ENCODE data around the gene MAP3K4.

The MAP3K4 gene

GRCh38 chr6:161003336-161003735, 11.8 kb downstream of the MAP3K4 start:
- no peak for DNase-seq (ENCODE audit: low read depth in 2 of 2)

GRCh38 chr6:161008245-161008644, 16.7 kb downstream of the MAP3K4 start:
- no peak for DNase-seq (ENCODE audit: low read depth in 2 of 2)

GRCh38 chr6:161009991-161010390, 18.4 kb downstream of the MAP3K4 start:
- DNase-seq (ENCODE audit: low read depth in 2 of 2): no peak

- no peak for DNase-seq (ENCODE audit: low read depth in 2 of 2)
These were observed 18.8 kb downstream of the MAP3K4 start for GRCh38 chr6:161010418-161010817.

- DNase-seq (ENCODE audit: low read depth in 2 of 2): no peak
These were observed 20.2 kb downstream of the MAP3K4 start for GRCh38 chr6:161011492-161012480.

- DNase-seq (ENCODE audit: low read depth in 2 of 2): no peak
These were observed 22.1 kb downstream of the MAP3K4 start for GRCh38 chr6:161013695-161014094.

- DNase-seq (ENCODE audit: low read depth in 2 of 2): no peak
These were observed 26.4 kb downstream of the MAP3K4 start for GRCh38 chr6:161017766-161018564.

- no peak for DNase-seq (ENCODE audit: low read depth in 2 of 2)
These were observed 27.8 kb downstream of the MAP3K4 start for GRCh38 chr6:161019324-161019839.

- DNase-seq (ENCODE audit: low read depth in 2 of 2): no peak
These were observed 30.0 kb downstream of the MAP3K4 start for GRCh38 chr6:161021543-161021942.

- no peak for DNase-seq (ENCODE audit: low read depth in 2 of 2)
These were observed 30.6 kb downstream of the MAP3K4 start for GRCh38 chr6:161021998-161022743.

- DNase-seq (ENCODE audit: low read depth in 2 of 2): no peak
These were observed 31.7 kb downstream of the MAP3K4 start for GRCh38 chr6:161023316-161023715.

GRCh38 chr6:161024364-161024920, 32.9 kb downstream of the MAP3K4 start:
- DNase-seq (ENCODE audit: low read depth in 2 of 2): no peak

GRCh38 chr6:161027385-161027784, 35.8 kb downstream of the MAP3K4 start:
- DNase-seq (ENCODE audit: low read depth in 2 of 2): no peak

GRCh38 chr6:161029195-161029809, 37.7 kb downstream of the MAP3K4 start:
- DNase-seq (ENCODE audit: low read depth in 2 of 2): no peak

- DNase-seq (ENCODE audit: low read depth in 2 of 2): no peak
These were observed 40.3 kb downstream of the MAP3K4 start for GRCh38 chr6:161031721-161032495.

GRCh38 chr6:161033667-161034066, 42.1 kb downstream of the MAP3K4 start:
- DNase-seq (ENCODE audit: low read depth in 2 of 2): no peak

- no peak for DNase-seq (ENCODE audit: low read depth in 2 of 2)
These were observed 43.8 kb downstream of the MAP3K4 start for GRCh38 chr6:161035182-161035980.

GRCh38 chr6:161035981-161036263, 44.4 kb downstream of the MAP3K4 start:
- DNase-seq (ENCODE audit: low read depth in 2 of 2): no peak

- no peak for DNase-seq (ENCODE audit: low read depth in 2 of 2)
These were observed 46.3 kb downstream of the MAP3K4 start for GRCh38 chr6:161037873-161038228.
